HCT116 (cell line): ENCODE results near the gene IL1RAPL1. TPM values are rescaled to one million over a fixed set of nuclear protein-coding genes. Genes with fewer than 3 reads are reported as not detected.

Source experiments
- ATAC-seq: fragments of 200-7000 bp; cut with Tn5 transposase; 2 replicates; pipeline ENCODE4 v1.9.1; 2020; ENCODE audit warnings: mild to moderate bottlenecking, moderate library complexity
- BruUV-seq: library from RNA; stranded (reverse); fragments of 400-500 nt; replicated peaks from 2 replicates; lab custom pipeline; 2021; lab: Mats Ljungman, UMichigan
- CTCF ChIA-PET: fragments of 300-600 bp; sonication (Branson Sonifier 250); formaldehyde crosslinking; loops from one replicate; lab custom pipeline; 2021; ENCODE audit warnings: antibody characterized with exemption; lab: Charles Lee
- POLR2A ChIA-PET: fragments of 300-600, 350-600 bp; sonication (Branson Sonifier 250); formaldehyde crosslinking; loops from one replicate; lab custom pipeline; 2021; ENCODE audit warnings: antibody characterized with exemption; lab: Charles Lee
- RAD21 ChIA-PET, 2 experiments: fragments of 300-600 bp; sonication (Branson Sonifier 250); formaldehyde crosslinking; loops; one replicate each; lab custom pipeline; 2023; ENCODE audit warnings: low total read pairs in 2 of 2; ENCODE audit not compliant: uncharacterized antibody in 2 of 2, unreplicated experiment in 2 of 2, low non-redundant PET in 1 of 2; lab: Charles Lee
- DNase-seq: peaks from one replicate; pipeline ENCODE4 v3.0.0-alpha.2; 2010; ENCODE audit warnings: low read depth, low spot score
- H2AFZ ChIP-seq: fragments of 200-600 bp; shearing (Covaris generic), sonication (generic); 2 replicates; pipeline ENCODE4 v1.6.1; 2017; ENCODE audit warnings: low read depth, mixed run types, mixed read lengths, antibody characterized with exemption, low read length; ENCODE audit not compliant: poor library complexity, severe bottlenecking
- H3K27ac ChIP-seq: 2 replicates; pipeline ENCODE4 v1.5.1; 2012; ENCODE audit warnings: low read depth, low read length
- H3K27me3 ChIP-seq: fragments of 200-600 bp; sonication (generic); 2 replicates; pipeline ENCODE4 v1.6.1; 2016; ENCODE audit warnings: mixed run types, low read length, mixed read lengths; ENCODE audit not compliant: insufficient read depth
- H3K36me3 ChIP-seq, 2 experiments: fragments of 200-500 bp in 1 of 2; fragments of 200-600 bp in 1 of 2; sonication (Bioruptor generic) in 1 of 2; sonication (generic) in 1 of 2; 2 replicates each; pipeline versions ENCODE4 v1.5.1 to v1.6.1; 2014 to 2016; ENCODE audit warnings: low read length in 2 of 2, inconsistent platforms in 1 of 2, mixed read lengths in 1 of 2, mixed run types in 1 of 2; ENCODE audit not compliant: insufficient read depth in 2 of 2, control insufficient read depth in 1 of 2
- H3K4me1 ChIP-seq, 2 experiments: fragments of 200-600 bp in 1 of 2; sonication (generic) in 1 of 2; 2 replicates each; pipeline versions ENCODE4 v1.5.1 to v1.6.1; 2012 to 2017; ENCODE audit warnings: low read length in 2 of 2, inconsistent platforms in 1 of 2, mild to moderate bottlenecking in 1 of 2, mixed read lengths in 1 of 2, mixed run types in 1 of 2, moderate library complexity in 1 of 2; ENCODE audit not compliant: insufficient read depth in 2 of 2, control insufficient read depth in 1 of 2
- H3K4me2 ChIP-seq: fragments of 200-600 bp; sonication (generic); 2 replicates; pipeline ENCODE4 v1.6.1; 2017; ENCODE audit warnings: mixed run types, low read length, mixed read lengths
- H3K4me3 ChIP-seq, 2 experiments: fragments of 200-600 bp in 1 of 2; sonication (generic) in 1 of 2; replicated peaks in 1 of 2; 2 replicates each; pipeline ENCODE4 v1.5.1; 2011 to 2016; ENCODE audit warnings: low read length in 2 of 2, control low read depth in 1 of 2, low read depth in 1 of 2, mild to moderate bottlenecking in 1 of 2, mixed read lengths in 1 of 2, mixed run types in 1 of 2
- H3K79me2 ChIP-seq: fragments of 200-600 bp; sonication (generic); 2 replicates; pipeline ENCODE4 v1.6.1; 2017; ENCODE audit warnings: mild to moderate bottlenecking, mixed run types, low read length, moderate library complexity, mixed read lengths; ENCODE audit not compliant: insufficient read depth
- H3K9ac ChIP-seq: fragments of 200-600 bp; sonication (generic); 2 replicates; pipeline ENCODE4 v1.6.1; 2016; ENCODE audit warnings: low read length, mixed read lengths
- H3K9me2 ChIP-seq: fragments of 200-600 bp; sonication (generic), shearing (Covaris generic); 2 replicates; pipeline ENCODE4 v1.6.1; 2017; ENCODE audit warnings: mixed run types, mild to moderate bottlenecking, moderate library complexity; ENCODE audit not compliant: insufficient read depth
- H3K9me3 ChIP-seq, 2 experiments: fragments of 200-500 bp in 1 of 2; fragments of 200-600 bp in 1 of 2; sonication (Bioruptor generic) in 1 of 2; sonication (generic) in 1 of 2; 2 replicates each; pipeline ENCODE4 v1.6.1; 2014 to 2017; ENCODE audit warnings: low read length in 2 of 2, mixed read lengths in 2 of 2, inconsistent platforms in 1 of 2, low read depth in 1 of 2, mild to moderate bottlenecking in 1 of 2, mixed run types in 1 of 2, moderate library complexity in 1 of 2; ENCODE audit not compliant: control insufficient read depth in 1 of 2, insufficient read depth in 1 of 2
- H4K20me1 ChIP-seq: fragments of 200-600 bp; sonication (generic), shearing (Covaris generic); 2 replicates; pipeline ENCODE4 v1.6.1; 2017; ENCODE audit warnings: mixed run types, mild to moderate bottlenecking, moderate library complexity; ENCODE audit not compliant: insufficient read depth
- ATF3 ChIP-seq: IDR thresholded peaks from 2 replicates; pipeline ENCODE4 v1.6.1; 2012
- EGR1 ChIP-seq: IDR thresholded peaks from 2 replicates; pipeline ENCODE4 v1.6.1; 2012; ENCODE audit warnings: low read depth
- ELF1 ChIP-seq: IDR thresholded peaks from 2 replicates; pipeline ENCODE4 v1.6.1; 2012; ENCODE audit warnings: low read depth, borderline replicate concordance
- EZH2phosphoT487 ChIP-seq: fragments of 200-600 bp; IDR thresholded peaks from 2 replicates; pipeline ENCODE4 v1.6.1; 2018; ENCODE audit warnings: antibody characterized with exemption, borderline replicate concordance
- FOSL1 ChIP-seq: IDR thresholded peaks from 2 replicates; pipeline ENCODE4 v1.6.1; 2012; ENCODE audit warnings: low read depth
- MAX ChIP-seq: IDR thresholded peaks from 2 replicates; pipeline ENCODE4 v1.6.1; 2012
- POLR2A ChIP-seq: IDR thresholded peaks from 2 replicates; pipeline ENCODE4 v1.7.0; 2011; ENCODE audit warnings: borderline replicate concordance; ENCODE audit not compliant: insufficient read depth, insufficient read length; ENCODE audit errors: extremely low read depth
- SRF ChIP-seq: IDR thresholded peaks from 2 replicates; pipeline ENCODE4 v1.6.1; 2012; ENCODE audit warnings: low read depth
- TCF7L2 ChIP-seq: IDR thresholded peaks from 2 replicates; pipeline ENCODE4 v1.7.0; 2011; ENCODE audit warnings: borderline replicate concordance, inconsistent platforms; ENCODE audit not compliant: insufficient read depth, insufficient read length; ENCODE audit errors: extremely low read depth
- YY1 ChIP-seq: IDR thresholded peaks from 2 replicates; pipeline ENCODE4 v1.6.1; 2011; ENCODE audit warnings: low read length, low read depth, moderate library complexity, mild to moderate bottlenecking; ENCODE audit not compliant: insufficient replicate concordance; ENCODE audit errors: extremely low read depth
- ZFX ChIP-seq: fragments of 450-650 bp; IDR thresholded peaks from 2 replicates; pipeline ENCODE4 v1.6.1; 2017
- intact Hi-C: fragments of 100-400 bp; cut with micrococcal nuclease; formaldehyde crosslinking; loops from 2 replicates; pipeline ENCODE4 v1.10.0; 2022
- total RNA-seq: library from RNA; stranded (reverse); gene quantifications from one replicate; pipeline ENCODE4 v1.2.1, GENCODE V29; 2021; ENCODE audit not compliant: unreplicated experiment
- TF ChIP-seq, protein P1 (sequence below), 3 experiments: fragments of 200-600 bp in 1 of 3; sonication (generic) in 1 of 3; IDR thresholded peaks in 2 of 3; conservative IDR thresholded peaks in 1 of 3; 2 replicates each; pipeline ENCODE4 v1.5.1; 2012 to 2017; ENCODE audit warnings: low read depth in 2 of 3, low read length in 2 of 3, antibody characterized with exemption in 1 of 3, borderline replicate concordance in 1 of 3, control low read depth in 1 of 3, mild to moderate bottlenecking in 1 of 3, mixed read lengths in 1 of 3, mixed run types in 1 of 3, moderate library complexity in 1 of 3; ENCODE audit not compliant: insufficient read depth in 1 of 3
- TF ChIP-seq, protein P2 (sequence below): IDR thresholded peaks from 2 replicates; pipeline ENCODE4 v1.6.1; 2012; ENCODE audit warnings: low read depth

IL1RAPL1 gene
- total RNA-seq, 1 experiment from 2014 or later = 2.8 TPM

DNA sequence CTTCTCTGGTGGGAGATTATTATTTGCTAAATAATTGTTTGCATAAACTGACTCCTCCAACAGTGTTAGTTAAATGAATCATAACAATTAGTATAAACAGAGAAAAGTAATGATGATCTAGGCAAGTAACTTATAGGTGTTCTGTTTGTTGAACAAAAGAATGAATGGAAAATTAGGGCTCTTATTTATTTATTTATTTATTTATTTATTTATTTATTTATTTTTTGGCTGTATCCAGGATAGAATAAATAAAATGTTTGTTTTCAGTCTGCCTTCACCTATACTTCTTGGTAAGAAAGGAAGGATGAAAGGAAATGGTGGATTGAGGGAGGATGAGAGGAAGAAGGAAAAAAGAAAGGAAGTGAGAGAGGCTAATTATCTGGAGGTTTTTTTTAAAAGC, 1066.5 kb downstream of the IL1RAPL1 start:
- RAD21 ChIA-PET = no interaction called here
- no peak for TF ChIP-seq ZFX
- no peak for TF ChIP-seq POLR2A
- no peak for TF ChIP-seq EZH2phosphoT487
- no peak for TF ChIP-seq SRF
- TF ChIP-seq, protein P1, sequence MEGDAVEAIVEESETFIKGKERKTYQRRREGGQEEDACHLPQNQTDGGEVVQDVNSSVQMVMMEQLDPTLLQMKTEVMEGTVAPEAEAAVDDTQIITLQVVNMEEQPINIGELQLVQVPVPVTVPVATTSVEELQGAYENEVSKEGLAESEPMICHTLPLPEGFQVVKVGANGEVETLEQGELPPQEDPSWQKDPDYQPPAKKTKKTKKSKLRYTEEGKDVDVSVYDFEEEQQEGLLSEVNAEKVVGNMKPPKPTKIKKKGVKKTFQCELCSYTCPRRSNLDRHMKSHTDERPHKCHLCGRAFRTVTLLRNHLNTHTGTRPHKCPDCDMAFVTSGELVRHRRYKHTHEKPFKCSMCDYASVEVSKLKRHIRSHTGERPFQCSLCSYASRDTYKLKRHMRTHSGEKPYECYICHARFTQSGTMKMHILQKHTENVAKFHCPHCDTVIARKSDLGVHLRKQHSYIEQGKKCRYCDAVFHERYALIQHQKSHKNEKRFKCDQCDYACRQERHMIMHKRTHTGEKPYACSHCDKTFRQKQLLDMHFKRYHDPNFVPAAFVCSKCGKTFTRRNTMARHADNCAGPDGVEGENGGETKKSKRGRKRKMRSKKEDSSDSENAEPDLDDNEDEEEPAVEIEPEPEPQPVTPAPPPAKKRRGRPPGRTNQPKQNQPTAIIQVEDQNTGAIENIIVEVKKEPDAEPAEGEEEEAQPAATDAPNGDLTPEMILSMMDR (IDR thresholded peaks at IDR 0.05 in 2 of 3, conservative IDR thresholded peaks at IDR 0.05 in 1 of 3; ENCODE audit: borderline replicate concordance in 1 of 3, insufficient read depth in 1 of 3, low read depth in 2 of 3, low read length in 2 of 3) = no peak
- TF ChIP-seq ELF1 = no peak
- TF ChIP-seq FOSL1 = no peak
- TF ChIP-seq MAX = no peak
- TF ChIP-seq, protein P2, sequence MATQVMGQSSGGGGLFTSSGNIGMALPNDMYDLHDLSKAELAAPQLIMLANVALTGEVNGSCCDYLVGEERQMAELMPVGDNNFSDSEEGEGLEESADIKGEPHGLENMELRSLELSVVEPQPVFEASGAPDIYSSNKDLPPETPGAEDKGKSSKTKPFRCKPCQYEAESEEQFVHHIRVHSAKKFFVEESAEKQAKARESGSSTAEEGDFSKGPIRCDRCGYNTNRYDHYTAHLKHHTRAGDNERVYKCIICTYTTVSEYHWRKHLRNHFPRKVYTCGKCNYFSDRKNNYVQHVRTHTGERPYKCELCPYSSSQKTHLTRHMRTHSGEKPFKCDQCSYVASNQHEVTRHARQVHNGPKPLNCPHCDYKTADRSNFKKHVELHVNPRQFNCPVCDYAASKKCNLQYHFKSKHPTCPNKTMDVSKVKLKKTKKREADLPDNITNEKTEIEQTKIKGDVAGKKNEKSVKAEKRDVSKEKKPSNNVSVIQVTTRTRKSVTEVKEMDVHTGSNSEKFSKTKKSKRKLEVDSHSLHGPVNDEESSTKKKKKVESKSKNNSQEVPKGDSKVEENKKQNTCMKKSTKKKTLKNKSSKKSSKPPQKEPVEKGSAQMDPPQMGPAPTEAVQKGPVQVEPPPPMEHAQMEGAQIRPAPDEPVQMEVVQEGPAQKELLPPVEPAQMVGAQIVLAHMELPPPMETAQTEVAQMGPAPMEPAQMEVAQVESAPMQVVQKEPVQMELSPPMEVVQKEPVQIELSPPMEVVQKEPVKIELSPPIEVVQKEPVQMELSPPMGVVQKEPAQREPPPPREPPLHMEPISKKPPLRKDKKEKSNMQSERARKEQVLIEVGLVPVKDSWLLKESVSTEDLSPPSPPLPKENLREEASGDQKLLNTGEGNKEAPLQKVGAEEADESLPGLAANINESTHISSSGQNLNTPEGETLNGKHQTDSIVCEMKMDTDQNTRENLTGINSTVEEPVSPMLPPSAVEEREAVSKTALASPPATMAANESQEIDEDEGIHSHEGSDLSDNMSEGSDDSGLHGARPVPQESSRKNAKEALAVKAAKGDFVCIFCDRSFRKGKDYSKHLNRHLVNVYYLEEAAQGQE = no peak
- no peak for TF ChIP-seq EGR1
- no peak for TF ChIP-seq YY1
- no peak for TF ChIP-seq ATF3
- no peak for TF ChIP-seq TCF7L2
- TF ChIP-seq, all 23 proteins: peak for 0
- no peak overlapping the region for H2AFZ ChIP-seq
- H4K20me1 ChIP-seq = no peaks in the 10 kb centered on the region
- H3K27me3 ChIP-seq = no peaks in the 10 kb centered on the region
- ChIA-PET POLR2A (no interaction called here), CTCF (no interaction called here)
- no TSS peak for BruUV-seq
- intact Hi-C loops = no loop called here
- no peak for DNase-seq
- H3K9me3 ChIP-seq = no peaks in the 10 kb centered on the region
- no peaks in the 10 kb centered on the region for H3K9me2 ChIP-seq
- no peaks in the 10 kb centered on the region for H3K79me2 ChIP-seq
- no peaks in the 10 kb centered on the region for H3K4me1 ChIP-seq
- no peak for ATAC-seq
- no peak overlapping the region for H3K27ac ChIP-seq
- H3K36me3 ChIP-seq = no peaks in the 10 kb centered on the region
- H3K4me3 ChIP-seq = no peak overlapping the region
- no peak overlapping the region for H3K9ac ChIP-seq
- no peak overlapping the region for H3K4me2 ChIP-seq
